A549 treated with Mapracorat at 1 μM for 4 hours (cell line): ENCODE data around the gene TSSK1B. TPM values are rescaled to one million over a fixed set of nuclear protein-coding genes. Genes with fewer than 3 reads are reported as not detected.

ENCODE experiments used
- total RNA-seq: library from RNA; stranded (reverse); fragments of 200-300 nt; extraction: Qiagen RNA extraction; gene quantifications from 5 replicates; pipeline ENCODE4 v1.2.3, GENCODE V29; 2022

The TSSK1B gene
- not detected in 5 replicates for total RNA-seq

DNA sequence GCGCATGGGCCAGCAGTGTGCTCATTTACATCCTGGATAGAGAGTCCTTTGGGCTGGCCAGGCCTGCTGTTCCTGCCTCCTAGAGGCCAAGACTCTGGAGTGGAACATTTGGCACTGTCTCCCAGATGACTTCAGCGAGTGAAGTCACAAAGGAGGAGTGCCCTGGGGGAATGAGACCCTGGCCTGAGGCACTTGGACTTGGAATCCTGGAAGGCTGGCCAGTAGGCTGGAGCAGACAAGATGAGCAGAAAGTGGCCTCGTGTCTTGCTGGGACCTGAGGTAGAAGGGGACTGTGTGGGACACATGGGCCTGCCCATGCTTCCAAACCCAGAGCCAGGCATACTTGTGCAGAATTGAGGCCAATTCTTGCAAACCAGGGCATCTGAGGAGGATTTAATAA, at the start of gene TSSK1B:
TSS of gene TSSK1B (minus strand) at position 101 of the 400 bp plus-strand sequence. CDS start 150 bp downstream, outside the sequence.

Other genes starting within 250 kb of the TSSK1B start
- 0.14 to 0.33 TPM (median 0.24 TPM) in 5 replicates for gene MCC, start 53.5 kb upstream of the TSSK1B start, total RNA-seq
- gene YTHDC2, start 78.7 kb upstream of the TSSK1B start, total RNA-seq, result 6.1 to 7.8 TPM (median 7.4 TPM) in 5 replicates